Loucy (cell line): ENCODE data around the gene BHMT.

Experiments used
- CTCF ChIP-seq: fragments of 200-600 bp; sonication (generic); conservative IDR thresholded peaks from 2 replicates; pipeline ENCODE4 v1.5.1; 2014; ENCODE audit warnings: mild to moderate bottlenecking, antibody characterized with exemption, low read length
- EZH2phosphoT487 ChIP-seq: fragments of 200-600 bp; IDR thresholded peaks from 2 replicates; pipeline ENCODE4 v1.6.1; 2018; ENCODE audit warnings: antibody characterized with exemption, mild to moderate bottlenecking, moderate library complexity, borderline replicate concordance

- no peak for TF ChIP-seq CTCF
- TF ChIP-seq EZH2phosphoT487, result no peak
Measured at GRCh38 chr5:79140553-79140952, 28.9 kb downstream of the BHMT start.
